DOHH2 (cell line): ENCODE measurements around the gene KCNMA1.

ENCODE experiments used
- H3F3A ChIP-seq: fragments of 200-600 bp; sonication (generic), shearing (Covaris generic); 2 replicates; pipeline ENCODE4 v1.6.0; 2016; ENCODE audit warnings: antibody characterized with exemption, mild to moderate bottlenecking; ENCODE audit not compliant: control insufficient read depth, insufficient read depth
- H3K27ac ChIP-seq: fragments of 200-600 bp; sonication (generic); 2 replicates; pipeline ENCODE4 v1.5.1; 2014; ENCODE audit warnings: low read depth, mild to moderate bottlenecking, low read length, moderate library complexity
- H3K27me3 ChIP-seq: fragments of 200-600 bp; sonication (generic); 2 replicates; pipeline ENCODE4 v1.6.1; 2014; ENCODE audit warnings: mild to moderate bottlenecking, low read length, mixed read lengths; ENCODE audit not compliant: control insufficient read depth
- H3K36me3 ChIP-seq: fragments of 200-600 bp; sonication (generic); 2 replicates; pipeline ENCODE4 v1.6.1; 2014; ENCODE audit warnings: mild to moderate bottlenecking, low read length, moderate library complexity, mixed read lengths; ENCODE audit not compliant: control insufficient read depth
- H3K4me1 ChIP-seq: fragments of 200-600 bp; sonication (generic); 2 replicates; pipeline ENCODE4 v1.6.1; 2014; ENCODE audit warnings: mild to moderate bottlenecking, low read length, mixed read lengths; ENCODE audit not compliant: control insufficient read depth
- H3K4me2 ChIP-seq: fragments of 200-600 bp; sonication (generic); 2 replicates; pipeline ENCODE4 v1.6.0; 2014; ENCODE audit warnings: mild to moderate bottlenecking, low read length, moderate library complexity
- H3K4me3 ChIP-seq: fragments of 200-600 bp; sonication (generic); 2 replicates; pipeline ENCODE4 v1.5.1; 2014; ENCODE audit warnings: mild to moderate bottlenecking, low read length, mixed read lengths
- H3K79me2 ChIP-seq: fragments of 200-600 bp; sonication (generic); 2 replicates; pipeline ENCODE4 v1.6.1; 2014; ENCODE audit warnings: mild to moderate bottlenecking, low read length, mixed read lengths; ENCODE audit not compliant: control insufficient read depth
- H3K9me2 ChIP-seq: fragments of 200-600 bp; sonication (generic); replicated peaks from 2 replicates; pipeline ENCODE4 v1.6.1; 2014; ENCODE audit warnings: mild to moderate bottlenecking, low read length, mixed read lengths; ENCODE audit not compliant: control insufficient read depth
- H3K9me3 ChIP-seq: fragments of 200-600 bp; sonication (generic); 2 replicates; pipeline ENCODE4 v1.6.1; 2014; ENCODE audit warnings: antibody characterized with exemption, low read length, mixed read lengths; ENCODE audit not compliant: control insufficient read depth, insufficient read depth
- H4K20me1 ChIP-seq: fragments of 200-600 bp; sonication (generic); 2 replicates; pipeline ENCODE4 v1.6.0; 2014; ENCODE audit warnings: low read depth, mild to moderate bottlenecking, antibody characterized with exemption, low read length, moderate library complexity; ENCODE audit not compliant: control insufficient read depth, insufficient read depth
- EZH2phosphoT487 ChIP-seq: fragments of 200-600 bp; sonication (generic); IDR thresholded peaks from 2 replicates; pipeline ENCODE4 v1.6.1; 2017; ENCODE audit warnings: borderline replicate concordance, mild to moderate bottlenecking, antibody characterized with exemption, low read length, moderate library complexity, mixed read lengths
- TF ChIP-seq, protein P1 (sequence below): fragments of 200-600 bp; sonication (generic); IDR thresholded peaks from one replicate; pipeline ENCODE4 v1.5.1; 2014; ENCODE audit warnings: antibody characterized with exemption, mild to moderate bottlenecking, low read depth, low read length; ENCODE audit not compliant: poor library complexity, severe bottlenecking

Gene KCNMA1

DNA sequence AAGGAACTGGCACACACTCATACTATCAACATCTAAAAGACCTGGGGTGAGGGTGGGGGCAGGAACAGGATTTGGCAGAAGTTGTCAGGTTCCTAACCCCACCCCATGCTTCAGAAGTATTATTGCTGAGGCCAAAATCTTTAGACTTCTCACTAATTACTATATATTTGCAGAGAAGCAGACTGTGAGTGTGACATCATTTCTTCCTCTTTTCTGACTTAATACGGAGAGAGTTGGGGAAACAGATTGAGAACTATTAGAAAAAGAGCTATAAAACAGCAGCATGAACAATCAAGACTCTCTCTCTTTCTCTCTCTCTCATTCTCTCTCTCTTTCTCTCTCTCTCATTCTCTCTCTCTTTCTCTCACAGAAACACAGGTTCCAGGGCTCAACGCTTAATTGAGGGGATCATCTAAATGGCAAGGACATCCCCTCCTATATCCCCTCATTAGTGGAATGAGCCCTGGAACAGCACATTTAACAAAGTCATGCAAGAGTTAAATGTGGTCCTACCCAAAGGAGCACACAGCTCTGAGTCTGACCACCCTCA, 94.8 kb downstream of the KCNMA1 start:
- no peak overlapping the region for H3K4me3 ChIP-seq

DNA sequence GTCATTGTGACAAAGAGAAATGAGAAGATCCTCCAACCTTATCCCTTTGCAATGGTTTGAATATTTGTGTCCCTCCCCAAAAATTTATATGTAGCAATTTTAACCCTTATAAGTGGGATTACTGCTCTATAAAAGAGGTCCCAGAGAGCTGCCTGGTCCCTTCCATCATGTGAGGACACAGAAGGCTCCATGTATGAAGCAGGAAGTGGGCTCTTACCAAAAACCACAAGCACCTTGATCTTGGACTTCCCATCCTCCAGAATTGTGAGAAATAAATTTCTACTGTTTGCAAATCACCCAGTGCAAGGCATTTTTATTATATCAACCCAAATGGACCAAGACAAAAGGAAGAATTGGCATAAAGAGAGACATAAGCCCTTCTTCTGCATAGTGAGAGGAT, 95.7 kb downstream of the KCNMA1 start:
- TF ChIP-seq, protein P1, sequence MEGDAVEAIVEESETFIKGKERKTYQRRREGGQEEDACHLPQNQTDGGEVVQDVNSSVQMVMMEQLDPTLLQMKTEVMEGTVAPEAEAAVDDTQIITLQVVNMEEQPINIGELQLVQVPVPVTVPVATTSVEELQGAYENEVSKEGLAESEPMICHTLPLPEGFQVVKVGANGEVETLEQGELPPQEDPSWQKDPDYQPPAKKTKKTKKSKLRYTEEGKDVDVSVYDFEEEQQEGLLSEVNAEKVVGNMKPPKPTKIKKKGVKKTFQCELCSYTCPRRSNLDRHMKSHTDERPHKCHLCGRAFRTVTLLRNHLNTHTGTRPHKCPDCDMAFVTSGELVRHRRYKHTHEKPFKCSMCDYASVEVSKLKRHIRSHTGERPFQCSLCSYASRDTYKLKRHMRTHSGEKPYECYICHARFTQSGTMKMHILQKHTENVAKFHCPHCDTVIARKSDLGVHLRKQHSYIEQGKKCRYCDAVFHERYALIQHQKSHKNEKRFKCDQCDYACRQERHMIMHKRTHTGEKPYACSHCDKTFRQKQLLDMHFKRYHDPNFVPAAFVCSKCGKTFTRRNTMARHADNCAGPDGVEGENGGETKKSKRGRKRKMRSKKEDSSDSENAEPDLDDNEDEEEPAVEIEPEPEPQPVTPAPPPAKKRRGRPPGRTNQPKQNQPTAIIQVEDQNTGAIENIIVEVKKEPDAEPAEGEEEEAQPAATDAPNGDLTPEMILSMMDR: no peak
- TF ChIP-seq EZH2phosphoT487: no peak
- Histone ChIP-seq H3K9me3 (0 out of 2 replicates have a peak, but pooled peaks cover 2% of the 10 kb centered on the region), H3K9me2 (no peaks in the 10 kb centered on the region), H3K27me3 (no peaks in the 10 kb centered on the region), H4K20me1 (no peaks in the 10 kb centered on the region), H3K36me3 (no peaks in the 10 kb centered on the region), H3K4me3 (no peak overlapping the region), H3K4me2 (peak overlapping the region; percentile 12; the same call in 1 of the 2 replicates), H3K79me2 (no peaks in the 10 kb centered on the region), H3F3A (no peaks in the 10 kb centered on the region), H3K4me1 (peaks cover 16% of the 10 kb centered on the region), H3K27ac (no peak overlapping the region)

More for the DNA sequence above, 94.8 kb downstream of the KCNMA1 start:
- Histone ChIP-seq H3K4me1 (peaks cover 16% of the 10 kb centered on the region), H3K27ac (no peak overlapping the region), H3K9me3 (0 out of 2 replicates have a peak, but pooled peaks cover 2% of the 10 kb centered on the region), H4K20me1 (no peaks in the 10 kb centered on the region), H3K79me2 (no peaks in the 10 kb centered on the region), H3K27me3 (no peaks in the 10 kb centered on the region), H3K4me2 (no peak overlapping the region), H3F3A (no peaks in the 10 kb centered on the region), H3K36me3 (no peaks in the 10 kb centered on the region), H3K9me2 (no peaks in the 10 kb centered on the region)
- TF ChIP-seq, protein P1: no peak
- TF ChIP-seq EZH2phosphoT487: no peak

DNA sequence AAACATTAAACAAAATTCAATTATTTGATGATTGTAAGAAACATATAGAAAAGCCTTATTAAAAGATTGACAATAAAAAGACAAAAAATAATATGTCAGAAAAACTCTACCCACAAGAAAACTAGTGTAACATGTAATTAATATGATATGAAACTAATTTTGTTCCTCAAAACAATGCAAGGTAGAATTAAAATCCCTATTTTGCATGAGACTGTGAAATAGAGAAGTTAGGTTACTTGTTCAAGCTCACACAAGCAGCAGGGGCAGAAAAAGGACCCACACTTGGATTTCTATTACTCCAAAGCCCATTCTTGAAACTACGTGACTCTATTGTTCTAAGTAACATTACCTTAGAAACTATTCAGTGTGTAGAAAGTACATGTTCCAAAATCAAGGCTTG, 96.4 kb downstream of the KCNMA1 start:
- Histone ChIP-seq H3K79me2 (no peaks in the 10 kb centered on the region), H3K9me2 (no peaks in the 10 kb centered on the region), H3K9me3 (0 out of 2 replicates have a peak, but pooled peaks cover 2% of the 10 kb centered on the region), H3F3A (no peaks in the 10 kb centered on the region), H3K4me3 (no peak overlapping the region), H3K27me3 (no peaks in the 10 kb centered on the region), H3K4me1 (peaks cover 16% of the 10 kb centered on the region), H4K20me1 (no peaks in the 10 kb centered on the region), H3K27ac (0 out of 2 replicates have a peak overlapping the region, but pooled peaks have one; percentile 18), H3K4me2 (peak overlapping the region; percentile 12; the same call in 1 of the 2 replicates), H3K36me3 (no peaks in the 10 kb centered on the region)
- TF ChIP-seq EZH2phosphoT487: no peak
- TF ChIP-seq, protein P1: no peak
